NCI-H128 (cell line): Measurements from ENCODE around the gene KRT35.

Source experiments
- DNase-seq: peaks from one replicate; lab custom pipeline; 2025; ENCODE audit not compliant: unreplicated experiment; lab: John Stamatoyannopoulos, UW

KRT35 gene

GRCh38 chr17:41512546-41513167, 31.7 kb upstream of the KRT35 start:
- DNase-seq = no peak

GRCh38 chr17:41511716-41512115, 30.8 kb upstream of the KRT35 start:
- no peak for DNase-seq

DNA sequence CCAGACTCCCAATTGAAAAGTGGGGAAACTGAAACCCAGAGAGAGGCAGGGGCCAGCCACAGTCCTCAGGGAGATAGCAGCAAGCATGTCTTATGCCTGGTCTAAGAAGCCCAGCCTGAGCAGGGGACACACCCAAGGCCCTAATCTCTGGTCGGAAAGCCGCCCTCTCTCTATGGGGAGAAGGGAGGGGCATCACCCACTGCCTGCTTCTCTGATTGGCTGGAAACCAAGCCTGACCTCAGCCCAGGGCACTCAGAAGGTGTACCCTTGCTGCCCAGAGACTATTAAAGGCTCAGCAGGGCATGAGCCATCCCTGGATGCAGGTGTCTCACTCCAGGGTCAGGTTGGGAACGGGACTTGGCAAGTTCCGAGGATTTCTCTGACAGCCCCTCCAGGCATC, 30.2 kb upstream of the KRT35 start:
- DNase-seq = no peak

DNA sequence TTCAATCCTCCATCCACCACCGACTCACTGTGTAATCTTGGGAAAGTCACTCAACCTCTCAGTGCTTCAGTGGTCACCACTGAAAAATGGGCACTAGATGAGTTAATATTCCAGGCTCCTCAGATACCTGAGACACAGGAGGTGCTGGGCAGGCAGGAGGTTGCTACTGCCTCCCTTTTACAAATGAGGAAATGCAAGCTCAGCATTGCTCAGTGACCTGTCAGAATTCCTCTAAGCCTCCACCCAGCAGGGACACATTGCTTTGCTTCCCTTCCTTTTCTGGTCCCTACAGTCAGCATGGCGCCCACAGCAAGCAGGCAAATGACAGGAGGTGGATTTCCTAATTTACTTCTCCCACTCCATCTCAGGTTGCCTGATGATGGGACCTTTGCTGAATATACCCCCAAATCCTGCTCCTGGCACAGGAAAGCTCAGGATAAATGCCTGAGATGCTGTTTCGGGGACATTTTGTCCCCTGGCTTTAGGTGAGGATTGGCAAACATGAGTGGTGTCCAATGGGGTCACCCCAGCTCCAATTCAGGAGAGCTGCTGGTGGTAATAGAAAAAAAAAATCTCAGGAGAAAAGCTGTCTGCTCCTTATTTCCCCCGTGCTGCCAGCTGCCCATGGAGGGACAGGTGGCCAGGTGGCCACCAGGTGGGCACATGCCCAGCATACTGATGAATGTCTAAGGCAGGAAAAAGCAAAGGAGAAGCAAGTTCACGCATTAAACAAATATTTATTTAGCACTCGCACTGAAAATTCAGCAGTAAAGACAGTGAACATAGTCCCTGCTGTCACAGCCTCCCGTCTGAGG, 29.5 kb upstream of the KRT35 start:
- no peak for DNase-seq

GRCh38 chr17:41507315-41507880, 26.4 kb upstream of the KRT35 start:
- no peak for DNase-seq

- DNase-seq = no peak
These were observed 25.1 kb upstream of the KRT35 start for GRCh38 chr17:41505809-41506767.

- DNase-seq = no peak
These were observed 24.3 kb upstream of the KRT35 start, which contains the start of gene KRT13 for GRCh38 chr17:41505007-41505808. Gene KRT13 (minus strand): TSS chr17:41505612. CDS start chr17:41505550, 62 bp downstream.

DNA sequence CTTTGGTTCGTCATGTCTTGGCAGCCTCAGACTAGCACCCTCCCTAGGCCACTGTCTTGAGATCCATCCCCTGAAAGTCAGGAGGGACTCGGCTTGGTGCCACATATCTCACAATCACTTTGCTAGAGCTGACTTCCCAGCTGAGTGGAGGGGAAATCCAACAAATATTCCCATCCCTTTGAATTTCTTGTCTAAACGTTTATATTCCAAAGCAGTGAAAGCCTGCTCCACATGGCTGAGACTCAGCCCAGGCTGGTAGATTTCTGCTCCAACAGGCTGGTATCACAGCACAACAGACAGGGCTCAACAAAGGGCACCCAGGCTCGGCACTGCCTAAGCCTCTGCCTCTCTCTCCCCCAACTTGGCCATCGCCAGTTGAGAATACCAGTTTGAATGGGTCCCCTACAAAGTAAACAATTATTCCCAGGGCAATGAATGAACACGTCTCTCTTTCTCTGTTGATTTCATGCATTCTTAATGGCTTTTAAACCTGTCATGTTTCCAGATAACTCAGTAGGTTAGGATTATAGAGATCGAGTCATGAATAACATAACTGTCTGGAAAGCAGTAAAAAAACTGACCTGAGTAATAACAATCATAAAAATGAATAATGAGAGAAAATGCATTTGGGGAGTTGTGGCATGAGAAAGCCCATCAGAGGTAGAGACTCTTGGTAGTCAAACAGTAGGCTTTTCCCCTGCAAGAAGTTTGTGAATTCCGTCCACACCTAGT, 23.5 kb upstream of the KRT35 start:
- no peak for DNase-seq

GRCh38 chr17:41503202-41503601, 22.3 kb upstream of the KRT35 start:
- DNase-seq = no peak

DNA sequence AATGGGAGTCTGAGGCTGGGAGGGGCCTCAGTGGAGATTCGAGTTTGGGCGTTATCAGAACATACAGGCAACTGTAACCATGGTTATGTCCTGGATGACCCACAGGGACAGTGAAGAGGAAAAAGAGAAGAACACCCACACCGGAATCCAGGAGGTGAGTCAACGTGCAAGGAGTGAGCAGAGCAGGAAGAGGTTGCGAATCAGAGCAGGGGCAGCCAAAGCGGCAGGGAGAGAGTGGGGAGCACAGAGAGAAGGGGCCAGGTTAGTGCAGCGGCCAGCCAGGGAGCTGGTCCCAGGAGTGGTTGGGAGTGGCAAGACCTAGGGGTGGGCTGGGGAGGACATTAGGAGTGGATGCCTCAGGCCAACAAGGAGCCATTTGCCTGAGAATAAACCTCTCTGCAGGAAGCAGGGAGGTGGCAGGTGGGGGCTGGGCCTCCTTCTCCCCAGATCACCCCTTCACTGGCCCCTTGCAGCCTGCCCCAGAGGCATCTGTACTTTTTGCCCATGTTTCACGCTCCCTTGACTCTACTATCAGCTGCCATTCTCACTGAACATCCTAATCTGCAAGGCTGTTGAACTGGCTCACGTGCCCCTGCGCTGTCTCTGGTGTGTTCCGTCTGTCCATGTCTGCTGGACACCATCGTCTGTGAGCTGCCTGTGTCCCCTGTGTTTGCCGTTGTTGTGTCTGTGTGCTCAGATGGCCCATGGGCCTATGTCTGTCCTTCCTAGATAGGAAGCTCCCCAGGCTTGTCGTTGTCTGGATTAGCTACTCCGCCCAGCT, 19.4 kb upstream of the KRT35 start:
- DNase-seq = no peak

DNA sequence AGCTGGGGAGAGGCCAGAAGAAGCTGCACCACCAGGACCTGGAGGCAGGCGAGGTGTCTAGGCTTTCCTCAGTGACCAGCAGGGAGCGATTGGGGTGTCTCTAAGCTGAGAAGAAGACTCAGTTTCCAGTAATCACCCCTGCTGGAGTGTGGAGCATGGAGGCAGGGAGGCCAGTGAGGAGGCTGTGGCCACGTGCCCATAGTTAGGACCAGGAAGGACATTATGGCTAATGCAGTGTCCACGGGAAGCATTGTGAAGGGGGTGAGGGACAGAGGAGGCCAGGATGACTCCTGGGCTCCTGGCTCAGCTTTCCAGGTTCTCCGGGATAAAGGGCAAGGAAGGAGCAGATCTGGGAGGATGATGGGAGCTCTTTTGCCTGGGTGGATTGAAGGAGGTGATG, 18.8 kb upstream of the KRT35 start:
- no peak for DNase-seq

GRCh38 chr17:41498276-41498675, 17.3 kb upstream of the KRT35 start:
- DNase-seq = no peak

GRCh38 chr17:41496803-41497484, 16.0 kb upstream of the KRT35 start:
- no peak for DNase-seq

DNA sequence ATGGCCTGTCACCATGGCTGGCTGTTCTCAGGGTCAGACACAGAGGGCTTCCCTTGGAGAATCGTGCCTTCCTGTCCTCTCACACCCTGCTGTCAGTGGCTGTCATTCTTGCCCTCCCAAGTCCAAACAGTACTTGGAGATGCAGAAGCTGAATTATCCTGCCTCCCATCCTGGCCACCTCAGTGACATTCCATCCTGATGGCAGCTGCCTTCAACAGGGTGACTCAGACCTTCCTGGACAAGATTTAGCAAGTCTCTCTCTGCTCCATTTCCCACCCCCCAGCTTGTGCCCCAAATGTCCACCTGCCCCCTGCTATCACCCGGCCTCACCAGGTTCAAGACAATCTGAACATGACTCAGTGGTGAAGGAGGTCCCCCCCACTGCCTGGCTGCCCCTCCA, 13.6 kb upstream of the KRT35 start:
- no peak for DNase-seq

DNA sequence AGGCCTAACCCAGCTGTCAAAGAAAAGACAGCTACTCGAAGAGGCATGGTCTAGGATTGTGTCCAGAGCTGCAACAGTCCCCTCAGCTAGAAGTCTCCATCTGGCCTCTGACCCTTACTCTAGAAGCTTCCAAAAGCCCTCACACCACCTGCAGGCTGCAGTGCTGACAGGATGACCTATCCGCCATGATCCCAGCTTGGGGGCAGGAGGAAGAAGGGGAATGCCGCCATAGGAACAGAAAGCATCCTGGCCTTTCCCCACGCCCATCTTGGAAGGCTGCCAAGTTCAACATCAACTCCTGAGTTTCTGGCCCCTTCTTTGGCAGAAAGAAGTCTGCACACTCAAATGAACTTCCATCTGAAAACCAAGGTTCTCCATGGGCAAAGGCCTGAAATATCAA, 11.8 kb upstream of the KRT35 start:
- DNase-seq = no peak

GRCh38 chr17:41492351-41492750, 11.4 kb upstream of the KRT35 start:
- no peak for DNase-seq

- DNase-seq = no peak
These were observed 10.5 kb upstream of the KRT35 start for GRCh38 chr17:41491476-41491875.
